GM18868 (cell line): ENCODE results near the gene CCDC7.
"Not testable (repeated sequence)": the region's sequence is repeated elsewhere in the genome, so short reads cannot be mapped to it uniquely, and the experiment has no call there.

ENCODE experiments used
- ATAC-seq: cut with Tn5 transposase; IDR thresholded peaks from one replicate; pipeline ENCODE4 v1.9.1; 2021; ENCODE audit warnings: mild to moderate bottlenecking, moderate library complexity; ENCODE audit not compliant: unreplicated experiment

Gene CCDC7

GRCh38 chr10:32687546-32687945, 241.6 kb downstream of the CCDC7 start:
- ATAC-seq: no peak

GRCh38 chr10:32692174-32692573, 246.2 kb downstream of the CCDC7 start:
- no peak for ATAC-seq

- no peak for ATAC-seq
Measured at GRCh38 chr10:32693441-32693979, 247.6 kb downstream of the CCDC7 start.

GRCh38 chr10:32699683-32700082, 253.7 kb downstream of the CCDC7 start:
- not testable (repeated sequence) for ATAC-seq

GRCh38 chr10:32713560-32713959, 267.6 kb downstream of the CCDC7 start:
- ATAC-seq: no peak

- no peak for ATAC-seq
Measured at GRCh38 chr10:32731527-32731926, 285.6 kb downstream of the CCDC7 start.

GRCh38 chr10:32738958-32739357, 293.0 kb downstream of the CCDC7 start:
- ATAC-seq: no peak

GRCh38 chr10:32744321-32744720, 298.4 kb downstream of the CCDC7 start:
- no peak for ATAC-seq

- ATAC-seq: no peak
Measured at GRCh38 chr10:32746869-32747268, 300.9 kb downstream of the CCDC7 start.

- ATAC-seq: no peak
Measured at GRCh38 chr10:32751582-32751981, 305.6 kb downstream of the CCDC7 start.

- not testable (repeated sequence) for ATAC-seq
Measured at GRCh38 chr10:32754900-32755299, 309.0 kb downstream of the CCDC7 start.

GRCh38 chr10:32771217-32771616, 325.3 kb downstream of the CCDC7 start:
- no peak for ATAC-seq

- no peak for ATAC-seq
Measured at GRCh38 chr10:32773105-32773504, 327.2 kb downstream of the CCDC7 start.

GRCh38 chr10:32786968-32787367, 341.0 kb downstream of the CCDC7 start:
- no peak for ATAC-seq

GRCh38 chr10:32787690-32788284, 341.8 kb downstream of the CCDC7 start:
- ATAC-seq: no peak

GRCh38 chr10:32788359-32788758, 342.4 kb downstream of the CCDC7 start:
- ATAC-seq: no peak

GRCh38 chr10:32790483-32790882, 344.5 kb downstream of the CCDC7 start:
- ATAC-seq: no peak

- no peak for ATAC-seq
Measured at GRCh38 chr10:32793033-32793432, 347.1 kb downstream of the CCDC7 start.

- peak; percentile 68 for ATAC-seq
Measured at GRCh38 chr10:32795598-32796183, 349.8 kb downstream of the CCDC7 start.

GRCh38 chr10:32797393-32797792, 351.5 kb downstream of the CCDC7 start:
- ATAC-seq: not testable (repeated sequence)

- no peak for ATAC-seq
Measured at GRCh38 chr10:32846974-32847373, 401.0 kb downstream of the CCDC7 start.

GRCh38 chr10:32851301-32851700, 405.4 kb downstream of the CCDC7 start:
- no peak for ATAC-seq

- no peak for ATAC-seq
Measured at GRCh38 chr10:32854435-32854834, 408.5 kb downstream of the CCDC7 start.
